IMR-90 (cell line): ENCODE results near the gene PPP2R5E. TPM values are rescaled to one million over a fixed set of nuclear protein-coding genes. Genes with fewer than 3 reads are reported as not detected.

Source experiments
- ATAC-seq: fragments of 200-7000 bp; cut with Tn5 transposase; 2 replicates; pipeline ENCODE4 v1.9.1; 2020; ENCODE audit warnings: low read depth, mild to moderate bottlenecking, moderate library complexity
- BruUV-seq: library from RNA; stranded (reverse); fragments of 400-500 nt; replicated peaks from 2 replicates; lab custom pipeline; 2021; lab: Mats Ljungman, UMichigan
- CTCF ChIA-PET: fragments of 300-600 bp; formaldehyde crosslinking; extraction: SDS; loops from one replicate; lab custom pipeline; 2021; ENCODE audit warnings: antibody characterized with exemption; lab: Yijun Ruan, JAX
- POLR2A ChIA-PET: fragments of 300-600 bp; sonication (Branson Sonifier 250); formaldehyde crosslinking; loops from one replicate; lab custom pipeline; 2022; ENCODE audit warnings: antibody characterized with exemption; ENCODE audit not compliant: unreplicated experiment; lab: Charles Lee
- DNase-seq: peaks from one replicate; pipeline ENCODE4 v3.0.0; 2013
- H2AFZ ChIP-seq: replicated peaks from 2 replicates; pipeline ENCODE3; 2013; ENCODE audit warnings: low read length, mild to moderate bottlenecking; ENCODE audit not compliant: poor library complexity
- H2AK5ac ChIP-seq: 2 replicates; pipeline ENCODE4 v1.6.1; 2013; ENCODE audit warnings: low read depth, low read length, inconsistent platforms
- H2AK9ac ChIP-seq: replicated peaks from 2 replicates; pipeline ENCODE3; 2013; ENCODE audit warnings: mild to moderate bottlenecking, low read depth, low read length, moderate library complexity; ENCODE audit not compliant: poor library complexity
- H2BK120ac ChIP-seq: 2 replicates; pipeline ENCODE4 v1.6.1; 2013; ENCODE audit warnings: low read depth, low read length, inconsistent platforms
- H2BK15ac ChIP-seq: 3 replicates; pipeline ENCODE4 v1.6.1; 2013; ENCODE audit warnings: low read depth, low read length, inconsistent platforms
- H2BK20ac ChIP-seq: 2 replicates; pipeline ENCODE4 v1.6.1; 2013; ENCODE audit warnings: low read depth, mild to moderate bottlenecking, inconsistent platforms, low read length, moderate library complexity
- H2BK5ac ChIP-seq: 2 replicates; pipeline ENCODE4 v1.6.1; 2013; ENCODE audit warnings: mild to moderate bottlenecking, low read depth, low read length, inconsistent platforms; ENCODE audit not compliant: poor library complexity, severe bottlenecking
- H3K14ac ChIP-seq: replicated peaks from 2 replicates; pipeline ENCODE4 v1.6.1; 2013; ENCODE audit warnings: low read depth, low read length, inconsistent platforms
- H3K18ac ChIP-seq: 2 replicates; pipeline ENCODE4 v1.6.1; 2013; ENCODE audit warnings: low read depth, low read length, control low read depth
- H3K23ac ChIP-seq: 2 replicates; pipeline ENCODE4 v1.6.1; 2013; ENCODE audit warnings: low read depth, low read length, inconsistent platforms
- H3K27ac ChIP-seq: 2 replicates; pipeline ENCODE4 v1.5.1; 2013; ENCODE audit warnings: mild to moderate bottlenecking, control low read depth, low read length; ENCODE audit not compliant: insufficient read depth
- H3K27me3 ChIP-seq: 2 replicates; pipeline ENCODE4 v1.6.1; 2013; ENCODE audit warnings: low read length; ENCODE audit not compliant: control insufficient read depth, insufficient read depth
- H3K36me3 ChIP-seq: 2 replicates; pipeline ENCODE4 v1.6.1; 2013; ENCODE audit warnings: low read length, mixed read lengths; ENCODE audit not compliant: control insufficient read depth, insufficient read depth
- H3K4ac ChIP-seq: 2 replicates; pipeline ENCODE4 v1.6.1; 2013; ENCODE audit warnings: low read depth, low read length, inconsistent platforms
- H3K4me1 ChIP-seq: 2 replicates; pipeline ENCODE4 v1.6.1; 2013; ENCODE audit warnings: low read length, mixed read lengths; ENCODE audit not compliant: control insufficient read depth, insufficient read depth
- H3K4me2 ChIP-seq: 2 replicates; pipeline ENCODE4 v1.6.1; 2013; ENCODE audit warnings: low read depth, mild to moderate bottlenecking, control low read depth, low read length, moderate library complexity
- H3K4me3 ChIP-seq: 2 replicates; pipeline ENCODE4 v1.5.1; 2013; ENCODE audit warnings: low read depth, mild to moderate bottlenecking, control low read depth, low read length, moderate library complexity; ENCODE audit not compliant: insufficient read depth
- H3K56ac ChIP-seq: 2 replicates; pipeline ENCODE4 v1.6.1; 2013; ENCODE audit warnings: low read length, inconsistent platforms; ENCODE audit not compliant: insufficient read depth; ENCODE audit errors: extremely low read depth
- H3K79me1 ChIP-seq, 2 experiments: 2 replicates each; pipeline ENCODE4 v1.6.1; 2013; ENCODE audit warnings: low read length in 2 of 2, inconsistent platforms in 1 of 2, low read depth in 1 of 2
- H3K9ac ChIP-seq: 2 replicates; pipeline ENCODE4 v1.6.1; 2013; ENCODE audit warnings: low read depth, low read length, control low read depth
- H3K9me1 ChIP-seq: 2 replicates; pipeline ENCODE4 v1.6.1; 2013; ENCODE audit warnings: low read length, inconsistent platforms; ENCODE audit not compliant: insufficient read depth
- H3K9me3 ChIP-seq: 2 replicates; pipeline ENCODE4 v1.6.1; 2013; ENCODE audit warnings: low read length; ENCODE audit not compliant: control insufficient read depth, insufficient read depth
- H4K20me1 ChIP-seq: 2 replicates; pipeline ENCODE4 v1.6.1; 2013; ENCODE audit warnings: low read length, inconsistent platforms; ENCODE audit not compliant: insufficient read depth
- H4K5ac ChIP-seq: 2 replicates; pipeline ENCODE4 v1.6.1; 2013; ENCODE audit warnings: mild to moderate bottlenecking, low read depth, low read length, control low read depth
- H4K8ac ChIP-seq, 2 experiments: 2 replicates each; pipeline ENCODE4 v1.6.1; 2013; ENCODE audit warnings: low read depth in 2 of 2, low read length in 2 of 2, control low read depth in 1 of 2, inconsistent platforms in 1 of 2
- H4K91ac ChIP-seq: 2 replicates; pipeline ENCODE4 v1.6.1; 2013; ENCODE audit warnings: low read depth, low read length, inconsistent platforms; ENCODE audit not compliant: insufficient read depth
- BHLHE40 ChIP-seq: fragments of 150-350 bp; IDR thresholded peaks from 2 replicates; pipeline ENCODE4 v1.6.1; 2016; ENCODE audit warnings: mild to moderate bottlenecking, low read depth, low read length
- CEBPB ChIP-seq: IDR thresholded peaks from 2 replicates; pipeline ENCODE4 v1.6.1; 2012; ENCODE audit warnings: low read depth, low read length, improper control_type of control experiment
- FOS ChIP-seq: fragments of 150-350 bp; IDR thresholded peaks from 2 replicates; pipeline ENCODE4 v1.6.1; 2016; ENCODE audit warnings: low read depth, low read length
- MAZ ChIP-seq: IDR thresholded peaks from 2 replicates; pipeline ENCODE4 v1.6.1; 2012; ENCODE audit warnings: low read depth, mild to moderate bottlenecking, low read length, improper control_type of control experiment, moderate library complexity, borderline replicate concordance
- MXI1 ChIP-seq: IDR thresholded peaks from 2 replicates; pipeline ENCODE4 v1.6.1; 2012; ENCODE audit warnings: low read depth, mild to moderate bottlenecking, low read length, moderate library complexity, borderline replicate concordance
- WGBS, 2 experiments: methylation state at CpG; one replicate each; pipeline versions ENCODE4 v1.1.5 to v1.1.7; 2013; ENCODE audit warnings: missing lambda C conversion rate in 2 of 2; ENCODE audit not compliant: insufficient read length in 1 of 2; ENCODE audit errors: extremely low coverage in 2 of 2; 5-methylcytosine and 5-hydroxymethylcytosine counted together
- dilution Hi-C: fragments of 300-500 bp; cut with HindIII; formaldehyde crosslinking; loops from one replicate; pipeline ENCODE4 v1.14.3; 2018; ENCODE audit warnings: low sequenced_read_pairs; ENCODE audit not compliant: unreplicated experiment
- in situ Hi-C: fragments of 300-500 bp; cut with MboI; formaldehyde crosslinking; loops from 3 replicates; pipeline ENCODE4 v1.14.3; 2019; ENCODE audit warnings: low sequenced_read_pairs, inconsistent platforms, mixed read lengths
- intact Hi-C: fragments of 100-400 bp; cut with micrococcal nuclease; formaldehyde crosslinking; loops from 2 replicates; pipeline ENCODE4 v1.10.0; 2022
- polyA plus RNA-seq, 3 experiments: library from polyadenylated mRNA; depleted of rRNA; stranded (reverse); fragments of >200 nt; gene quantifications; 2 replicates each; pipeline ENCODE4 v1.2.3, GENCODE V29; 2012; ENCODE audit warnings: low replicate concordance in 1 of 3
- total RNA-seq: library from RNA; depleted of rRNA; stranded (reverse); fragments of >200 nt; gene quantifications from 2 replicates; pipeline ENCODE4 v1.2.3, GENCODE V29; 2012
- TF ChIP-seq, protein P1 (sequence below): conservative IDR thresholded peaks from 2 replicates; pipeline ENCODE4 v1.5.1; 2012; ENCODE audit warnings: mild to moderate bottlenecking, low read depth, low read length, improper control_type of control experiment

PPP2R5E gene
- total and polyA plus RNA-seq, 2 of the 4 experiments (the other 2 are of a cell fraction), result 9.7 to 12.2 TPM

DNA sequence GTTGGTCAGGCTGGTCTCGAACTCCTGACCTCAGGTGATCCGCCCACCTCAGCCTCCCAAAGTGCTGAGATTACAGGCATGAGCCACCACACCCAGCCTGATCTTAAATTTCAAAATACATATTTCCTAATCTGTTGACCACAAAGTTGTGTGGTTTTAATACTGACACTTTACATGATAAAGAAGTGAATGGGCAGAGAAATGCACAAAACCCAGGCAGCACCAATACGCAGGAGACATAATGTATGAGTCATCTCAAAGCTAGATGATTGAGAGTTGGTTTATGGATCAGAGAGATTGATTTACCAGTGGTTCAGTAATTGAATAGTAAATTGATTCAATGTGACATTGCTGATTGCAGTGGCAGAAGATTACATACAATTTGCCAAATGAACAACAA lies 19.2 kb upstream of the PPP2R5E start:
- Histone ChIP-seq H4K5ac (no peak overlapping the region), H3K56ac (no peak overlapping the region), H3K27me3 (peaks cover 2% of the 10 kb centered on the region; the same call in 1 of the 2 replicates), H3K9me1 (no peaks in the 10 kb centered on the region), H3K36me3 (no peaks in the 10 kb centered on the region), H4K91ac (no peak overlapping the region), H4K20me1 (no peaks in the 10 kb centered on the region), H3K4me3 (no peak overlapping the region), H3K9me3 (no peaks in the 10 kb centered on the region), H3K4me2 (no peak overlapping the region), H2AK5ac (no peak overlapping the region), H2BK20ac (no peak overlapping the region), H3K14ac (no peak overlapping the region), H2AFZ (no peak overlapping the region), H3K4ac (no peak overlapping the region), H3K23ac (no peak overlapping the region), H2BK5ac (no peak overlapping the region), H3K4me1 (no peaks in the 10 kb centered on the region), H3K9ac (no peak overlapping the region), H2AK9ac (no peak overlapping the region), H2BK15ac (no peak overlapping the region), H3K79me1 (no peaks in the 10 kb centered on the region), H2BK120ac (no peak overlapping the region), H3K18ac (no peak overlapping the region), H3K27ac (no peak overlapping the region), H4K8ac (no peak overlapping the region)
- TF ChIP-seq BHLHE40 (no peak), CEBPB (no peak), FOS (no peak), MXI1 (no peak), MAZ (no peak)
- TF ChIP-seq, protein P1, sequence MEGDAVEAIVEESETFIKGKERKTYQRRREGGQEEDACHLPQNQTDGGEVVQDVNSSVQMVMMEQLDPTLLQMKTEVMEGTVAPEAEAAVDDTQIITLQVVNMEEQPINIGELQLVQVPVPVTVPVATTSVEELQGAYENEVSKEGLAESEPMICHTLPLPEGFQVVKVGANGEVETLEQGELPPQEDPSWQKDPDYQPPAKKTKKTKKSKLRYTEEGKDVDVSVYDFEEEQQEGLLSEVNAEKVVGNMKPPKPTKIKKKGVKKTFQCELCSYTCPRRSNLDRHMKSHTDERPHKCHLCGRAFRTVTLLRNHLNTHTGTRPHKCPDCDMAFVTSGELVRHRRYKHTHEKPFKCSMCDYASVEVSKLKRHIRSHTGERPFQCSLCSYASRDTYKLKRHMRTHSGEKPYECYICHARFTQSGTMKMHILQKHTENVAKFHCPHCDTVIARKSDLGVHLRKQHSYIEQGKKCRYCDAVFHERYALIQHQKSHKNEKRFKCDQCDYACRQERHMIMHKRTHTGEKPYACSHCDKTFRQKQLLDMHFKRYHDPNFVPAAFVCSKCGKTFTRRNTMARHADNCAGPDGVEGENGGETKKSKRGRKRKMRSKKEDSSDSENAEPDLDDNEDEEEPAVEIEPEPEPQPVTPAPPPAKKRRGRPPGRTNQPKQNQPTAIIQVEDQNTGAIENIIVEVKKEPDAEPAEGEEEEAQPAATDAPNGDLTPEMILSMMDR, result no peak
- WGBS, 2 experiments, result 100% methylated on average over 1 of the region's 3 CpGs; no CpG with 5 or more reads in 1 of the 2 experiments
- intact Hi-C loops (no loop called here), dilution Hi-C loops (no loop called here), in situ Hi-C loops (loop anchor here (25.0 kb wide), 1 partner anchor 1400 kb away; no protein-coding TSS in a partner anchor)
- BruUV-seq, result no TSS peak
- no peak for DNase-seq
- POLR2A ChIA-PET, result no interaction called here
- no peak for ATAC-seq
- CTCF ChIA-PET, result no interaction called here
